Glutamatergic neuron (in vitro differentiated cells): ENCODE results near the gene FTSJ1. TPM values are rescaled to one million over a fixed set of nuclear protein-coding genes. Genes with fewer than 3 reads are reported as not detected.

Source experiments
- DNase-seq: peaks from one replicate; pipeline ENCODE4 v3.0.0; 2022
- H3K27ac Mint-ChIP-seq: one replicate; pipeline ENCODE4 v1.8.0; 2020; ENCODE audit warnings: mild to moderate bottlenecking, mixed read lengths, inconsistent platforms; ENCODE audit not compliant: unreplicated experiment
- H3K27me3 Mint-ChIP-seq: one replicate; pipeline ENCODE4 v1.8.0; 2020; ENCODE audit warnings: mild to moderate bottlenecking, moderate library complexity, mixed read lengths, inconsistent platforms; ENCODE audit not compliant: unreplicated experiment
- H3K36me3 Mint-ChIP-seq: one replicate; pipeline ENCODE4 v1.8.0; 2020; ENCODE audit warnings: mild to moderate bottlenecking, mixed read lengths, inconsistent platforms; ENCODE audit not compliant: unreplicated experiment
- H3K4me1 Mint-ChIP-seq: one replicate; pipeline ENCODE4 v1.8.0; 2020; ENCODE audit warnings: mild to moderate bottlenecking, low read depth, mixed read lengths, inconsistent platforms; ENCODE audit not compliant: unreplicated experiment
- H3K4me3 Mint-ChIP-seq: one replicate; pipeline ENCODE4 v1.8.0; 2020; ENCODE audit warnings: mild to moderate bottlenecking, mixed read lengths, inconsistent platforms; ENCODE audit not compliant: unreplicated experiment
- H3K9me3 Mint-ChIP-seq: one replicate; pipeline ENCODE4 v1.8.0; 2020; ENCODE audit warnings: mild to moderate bottlenecking, moderate library complexity, mixed read lengths, inconsistent platforms; ENCODE audit not compliant: unreplicated experiment
- CTCF ChIP-seq: fragments of 200-600 bp; sonication (generic); IDR thresholded peaks from one replicate; pipeline ENCODE4 v1.5.0; 2021; ENCODE audit not compliant: partially characterized antibody, unreplicated experiment
- total RNA-seq: library from RNA; stranded (reverse); fragmentation: NEBNext Ultra II Directional; extraction: Animal tissue kit (Norgen Biotek cat#: 25700); gene quantifications from one replicate; pipeline ENCODE4 v1.2.1, GENCODE V29; 2021; ENCODE audit not compliant: unreplicated experiment

Gene FTSJ1
- total RNA-seq, 1 donor from 2014 or later, result 87.6 TPM

GRCh38 chrX:48460606-48461005, 15.4 kb upstream of the FTSJ1 start:
- Mint-ChIP-seq H3K4me3 (no peak overlapping the region), H3K27me3 (peaks cover 2% of the 10 kb centered on the region), H3K9me3 (peaks cover 5% of the 10 kb centered on the region), H3K27ac (no peak overlapping the region), H3K36me3 (no peaks in the 10 kb centered on the region), H3K4me1 (peaks cover 22% of the 10 kb centered on the region)
- no peak for TF ChIP-seq CTCF
- DNase-seq, result no peak

- DNase-seq, result no peak
- TF ChIP-seq CTCF, result no peak
- Mint-ChIP-seq H3K9me3 (peaks cover 5% of the 10 kb centered on the region), H3K36me3 (no peaks in the 10 kb centered on the region), H3K27me3 (peaks cover 2% of the 10 kb centered on the region), H3K4me1 (peaks cover 23% of the 10 kb centered on the region), H3K27ac (no peak overlapping the region), H3K4me3 (no peak overlapping the region)
Observed at GRCh38 chrX:48461830-48462229, 14.2 kb upstream of the FTSJ1 start.

GRCh38 chrX:48465336-48465933, 10.6 kb upstream of the FTSJ1 start:
- Mint-ChIP-seq H3K27ac (peak overlapping the region; percentile 88), H3K9me3 (peaks cover 12% of the 10 kb centered on the region), H3K27me3 (peaks cover 8% of the 10 kb centered on the region), H3K4me1 (peaks cover 28% of the 10 kb centered on the region), H3K4me3 (peak overlapping the region; percentile 90), H3K36me3 (no peaks in the 10 kb centered on the region)
- no peak for TF ChIP-seq CTCF
- DNase-seq, result no peak

GRCh38 chrX:48466696-48467095, 9.3 kb upstream of the FTSJ1 start:
- H3K27ac Mint-ChIP-seq, result peak overlapping the region; percentile 88
- peak; percentile 46 for DNase-seq
- H3K27me3 Mint-ChIP-seq, result peaks cover 13% of the 10 kb centered on the region
- peak overlapping the region; percentile 98 for H3K4me3 Mint-ChIP-seq
- TF ChIP-seq CTCF, result peak; percentile 43
- H3K9me3 Mint-ChIP-seq, result peaks cover 17% of the 10 kb centered on the region
- peaks cover 38% of the 10 kb centered on the region for H3K4me1 Mint-ChIP-seq
- no peaks in the 10 kb centered on the region for H3K36me3 Mint-ChIP-seq

- Mint-ChIP-seq H3K4me3 (peak overlapping the region; percentile 98), H3K9me3 (peaks cover 20% of the 10 kb centered on the region), H3K27me3 (peaks cover 14% of the 10 kb centered on the region), H3K36me3 (no peaks in the 10 kb centered on the region), H3K4me1 (peaks cover 39% of the 10 kb centered on the region), H3K27ac (peak overlapping the region; percentile 97)
- no peak for DNase-seq
- no peak for TF ChIP-seq CTCF
Observed at GRCh38 chrX:48467281-48467761, 8.7 kb upstream of the FTSJ1 start.
